Mammary epithelial cell (primary cell): ENCODE measurements around the gene RALGPS1.

ENCODE experiments used
- CTCF ChIP-seq, 2 donors: IDR thresholded peaks in 1 of 2; conservative IDR thresholded peaks in 1 of 2; 2 replicates each; pipeline ENCODE4 v1.5.1; 2011 to 2012; ENCODE audit warnings: inconsistent platforms in 2 of 2, low read length in 2 of 2, mild to moderate bottlenecking in 2 of 2, control low read depth in 1 of 2, low read depth in 1 of 2; ENCODE audit not compliant: insufficient read depth in 1 of 2; ENCODE audit errors: extremely low read depth in 1 of 2
- EZH2 ChIP-seq: IDR thresholded peaks from 2 replicates; pipeline ENCODE4 v1.6.1; 2012; ENCODE audit warnings: low read length, inconsistent platforms, borderline replicate concordance

GRCh38 chr9:126880226-126880946 lies 34.2 kb upstream of the RALGPS1 start:
- TF ChIP-seq CTCF (conservative IDR thresholded peaks at IDR 0.05 in 1 of 2, IDR thresholded peaks at IDR 0.05 in 1 of 2; ENCODE audit: extremely low read depth in 1 of 2, insufficient read depth in 1 of 2, low read depth in 1 of 2, low read length in 2 of 2) = no peak
- no peak for TF ChIP-seq EZH2
